NCI-H2029 treated with DMSO at 0.1 percent for 48 hours (cell line): Measurements from ENCODE around the gene TOM1.

ENCODE experiments used
- DNase-seq: peaks from one replicate; lab custom pipeline; 2025; lab: John Stamatoyannopoulos, UW

Gene TOM1

GRCh38 chr22:35307372-35307771 lies 7.7 kb downstream of the TOM1 start:
- DNase-seq: no peak

DNA sequence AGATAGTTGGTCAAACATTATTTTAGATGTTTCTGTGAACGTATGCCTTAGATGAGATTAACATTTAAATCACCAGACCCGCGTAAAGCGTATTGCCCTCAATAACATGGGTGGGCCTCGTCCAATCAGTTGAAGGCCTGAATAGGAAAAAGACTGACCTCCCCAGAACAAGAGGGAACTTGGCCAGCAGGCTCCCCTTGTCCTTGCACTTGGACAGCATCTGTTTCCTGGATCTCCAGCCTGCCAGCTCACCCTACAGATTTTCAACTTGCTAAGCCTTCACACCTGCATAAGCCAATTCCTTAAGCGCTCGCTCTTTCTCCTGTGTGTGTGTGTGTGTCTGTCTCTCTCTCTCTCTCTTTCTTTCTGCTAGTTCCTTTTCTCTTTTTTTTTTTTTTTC lies 8.2 kb downstream of the TOM1 start:
- DNase-seq: no peak

GRCh38 chr22:35308480-35309021 lies 8.9 kb downstream of the TOM1 start:
- DNase-seq: no peak

GRCh38 chr22:35310556-35311550 lies 11.2 kb downstream of the TOM1 start:
- DNase-seq: no peak

- DNase-seq: no peak
Measured at GRCh38 chr22:35311551-35311999, 11.9 kb downstream of the TOM1 start.

DNA sequence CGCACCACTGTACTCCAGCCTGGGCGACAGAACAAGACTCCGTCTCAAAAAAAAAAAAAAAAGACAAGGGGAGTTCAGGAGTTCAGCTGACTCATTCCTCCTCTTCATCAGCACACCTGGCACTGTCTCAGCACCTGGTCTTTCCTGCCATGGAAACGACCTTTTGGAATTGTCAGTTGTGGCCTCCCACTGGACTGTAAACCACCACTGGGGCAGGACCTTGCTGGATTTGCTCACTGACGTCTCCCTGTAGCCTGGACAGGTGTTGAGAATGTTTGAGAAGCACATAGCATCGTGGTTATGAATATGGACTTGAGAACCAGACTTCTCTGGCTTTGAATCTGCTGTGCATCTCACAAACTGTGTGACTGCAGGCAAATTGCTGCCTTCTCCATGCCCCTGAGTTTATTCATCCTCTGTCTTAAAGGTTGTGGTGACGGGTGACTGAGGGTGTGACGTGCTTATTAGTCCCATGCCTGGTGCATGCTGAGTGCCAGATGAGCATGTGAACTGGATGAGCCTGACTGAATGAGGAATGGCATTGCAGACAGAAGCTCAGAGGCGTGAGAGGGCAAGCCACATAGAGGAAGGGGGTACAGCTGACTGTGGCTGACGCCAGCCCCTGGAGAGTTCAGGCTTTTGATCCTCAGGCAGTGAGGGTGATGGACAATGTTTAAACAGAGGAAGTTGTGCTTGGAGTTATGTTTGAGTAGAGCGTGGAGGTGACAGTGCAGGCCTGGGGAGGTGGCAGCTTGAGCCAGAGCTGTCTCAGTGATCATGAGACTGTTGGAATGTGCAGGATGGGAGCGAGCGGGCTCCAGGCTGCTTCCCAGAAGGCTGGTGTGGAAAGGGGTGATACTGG lies 12.7 kb downstream of the TOM1 start:
- no peak for DNase-seq

DNA sequence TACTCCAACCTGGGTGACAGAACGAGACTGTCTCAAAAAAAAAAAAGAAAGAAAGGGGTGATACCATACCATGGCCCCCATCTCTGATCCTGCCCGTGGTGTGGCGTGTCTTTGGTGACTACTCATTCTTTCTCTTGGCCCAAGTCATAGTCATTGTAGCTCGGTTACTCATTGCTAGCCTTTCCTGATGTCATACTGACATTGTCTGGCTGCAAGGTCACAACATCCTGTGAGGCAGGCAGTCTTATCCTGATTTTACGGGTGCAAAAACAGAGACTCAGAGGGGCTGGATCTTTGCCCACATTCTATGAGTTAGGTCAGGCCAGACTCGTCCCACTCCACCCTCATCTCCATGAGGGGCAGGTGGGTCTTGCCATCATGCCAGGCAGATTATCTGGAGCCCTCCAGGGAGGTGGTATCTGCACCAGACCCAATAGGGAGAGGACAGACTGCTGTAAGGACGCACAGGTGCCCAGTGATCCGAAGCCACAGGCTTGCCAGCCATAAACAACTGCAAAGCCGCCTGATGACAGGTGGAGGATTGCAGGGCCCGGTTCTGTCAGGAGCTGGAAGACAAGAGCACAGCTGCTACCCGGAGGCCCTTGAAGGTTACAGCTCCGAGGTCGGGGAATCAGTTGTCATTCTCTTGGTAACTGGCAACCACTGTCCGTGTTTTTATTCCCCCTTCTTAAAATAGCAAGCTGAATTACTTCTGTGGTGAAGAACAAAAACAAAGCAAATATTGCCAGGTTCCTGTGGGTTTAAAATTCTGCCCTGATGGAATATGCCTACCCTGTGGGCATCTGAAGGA lies 13.8 kb downstream of the TOM1 start:
- DNase-seq: peak; percentile 88

DNA sequence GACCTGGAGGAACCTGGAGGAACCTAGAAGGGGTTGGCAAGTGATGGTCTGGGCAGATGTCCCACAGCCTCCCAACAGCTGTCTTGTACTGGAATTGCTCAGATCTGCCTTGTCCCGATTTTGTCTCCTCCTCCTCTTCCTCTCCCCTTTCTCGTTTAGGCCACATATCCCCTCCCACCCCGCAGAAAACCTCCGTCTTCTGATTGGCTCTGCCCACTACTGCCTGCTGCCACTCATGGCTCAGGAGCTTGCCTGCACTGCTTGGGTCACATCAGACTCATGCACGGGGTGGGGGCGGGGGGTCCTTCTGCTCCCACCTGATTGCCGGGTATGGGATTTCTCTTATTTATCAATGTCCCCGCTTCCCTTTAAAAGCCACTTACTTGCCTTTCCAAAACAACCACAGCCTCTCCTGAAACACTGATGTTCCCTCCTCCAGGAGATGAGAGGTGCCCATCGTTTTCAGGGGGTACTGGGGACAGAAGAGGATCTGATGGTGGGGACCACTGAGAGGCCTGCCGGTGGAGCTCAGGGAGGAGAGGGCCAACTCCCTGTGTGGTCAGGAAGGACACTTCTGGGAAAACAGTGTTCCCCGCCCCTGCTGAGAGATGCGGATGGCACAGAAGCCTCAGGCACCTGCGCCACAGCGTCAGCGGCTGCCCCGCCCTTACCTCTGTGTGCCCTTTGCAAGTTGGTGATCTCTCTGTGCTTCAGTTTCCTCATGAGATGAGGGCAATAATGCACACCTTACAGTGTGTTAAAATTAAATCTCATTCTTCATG lies 14.7 kb downstream of the TOM1 start:
- peak; percentile 52 for DNase-seq

- DNase-seq: no peak
Measured at GRCh38 chr22:35315141-35315854, 15.6 kb downstream of the TOM1 start.

DNA sequence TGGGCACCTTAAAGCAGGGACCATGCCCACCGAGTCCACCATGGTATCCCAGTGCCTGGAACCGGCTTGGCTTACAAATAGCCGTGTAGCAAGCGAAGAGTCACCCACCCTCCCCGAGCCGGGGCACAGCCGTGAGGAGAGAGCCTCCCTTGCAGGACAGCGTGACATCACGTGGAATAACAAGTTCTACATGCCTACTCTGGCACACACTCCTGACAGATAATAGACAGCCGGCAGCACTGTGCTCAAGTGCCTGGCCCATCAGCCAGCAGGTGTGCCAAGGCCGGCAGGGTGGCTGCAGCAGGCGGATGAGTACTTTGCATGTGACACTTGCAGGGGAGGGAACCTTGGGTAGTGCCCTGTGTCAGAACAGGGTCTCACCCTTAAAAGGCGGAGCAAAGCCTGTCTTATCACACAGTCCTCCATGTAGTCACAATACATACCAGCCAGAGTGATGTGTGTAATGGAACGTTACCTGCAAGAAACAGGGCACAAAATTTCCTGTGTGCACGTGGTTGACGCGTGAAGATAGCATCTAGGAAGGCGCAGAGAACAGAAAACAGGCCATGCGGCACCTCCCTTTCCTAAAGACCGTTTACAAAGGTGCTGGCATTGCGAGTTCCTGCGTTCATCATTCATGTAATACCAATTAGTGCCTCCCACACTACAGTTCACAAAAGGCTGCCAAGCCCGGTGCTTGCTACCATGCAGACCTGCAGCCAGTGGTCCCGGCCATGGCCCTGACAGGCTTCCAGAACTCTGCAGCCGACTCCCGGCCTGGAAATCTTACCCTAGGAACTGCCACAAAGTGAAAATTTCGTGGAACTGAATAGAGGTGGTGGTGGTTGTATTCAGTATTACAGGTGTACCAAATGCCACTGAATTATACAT lies 16.4 kb downstream of the TOM1 start:
- DNase-seq: peak; percentile 84

- no peak for DNase-seq
Measured at GRCh38 chr22:35316751-35317150, 17.1 kb downstream of the TOM1 start.

- no peak for DNase-seq
Measured at GRCh38 chr22:35317680-35318290, 18.1 kb downstream of the TOM1 start.

GRCh38 chr22:35318346-35319215 lies 18.9 kb downstream of the TOM1 start:
- no peak for DNase-seq

DNA sequence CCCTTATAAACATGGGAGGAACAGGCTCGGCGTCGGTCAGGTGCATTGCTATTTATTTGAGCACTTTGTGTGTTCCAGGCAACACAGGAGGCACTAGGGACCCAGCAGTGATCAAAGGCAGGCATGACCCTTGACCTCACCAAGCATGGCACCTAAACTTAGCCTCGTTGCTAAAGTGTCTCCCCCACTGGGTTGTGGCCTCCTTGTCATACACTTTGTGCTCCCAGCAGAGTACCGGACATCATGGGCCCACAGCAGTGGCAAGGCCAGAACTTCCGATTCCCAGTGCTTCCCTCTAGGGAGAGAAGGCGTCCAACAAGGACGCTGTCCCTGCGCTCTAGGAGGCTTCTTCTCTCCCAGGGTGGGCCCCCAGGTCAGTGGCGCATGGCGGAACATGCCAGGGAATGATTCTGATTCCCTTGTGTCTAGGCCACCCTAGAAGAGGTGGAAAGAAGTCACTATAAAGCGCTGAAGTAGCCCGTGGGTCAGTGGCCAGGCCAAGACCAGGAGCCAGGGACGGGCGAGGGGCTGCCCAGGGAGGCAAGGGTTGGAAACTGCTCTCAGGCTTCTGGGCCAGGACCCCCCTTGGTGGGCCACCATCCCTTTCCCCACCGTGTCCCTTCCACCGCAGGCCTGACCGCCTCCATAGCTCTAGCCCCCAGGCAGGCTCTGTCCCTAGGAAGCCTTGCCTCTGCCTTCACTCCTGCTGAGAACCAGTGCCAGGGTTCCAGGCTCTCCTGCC lies 19.7 kb downstream of the TOM1 start:
- DNase-seq: no peak

GRCh38 chr22:35322126-35322525 lies 22.4 kb downstream of the TOM1 start:
- no peak for DNase-seq

GRCh38 chr22:35322893-35323292 lies 23.2 kb downstream of the TOM1 start:
- DNase-seq: no peak

DNA sequence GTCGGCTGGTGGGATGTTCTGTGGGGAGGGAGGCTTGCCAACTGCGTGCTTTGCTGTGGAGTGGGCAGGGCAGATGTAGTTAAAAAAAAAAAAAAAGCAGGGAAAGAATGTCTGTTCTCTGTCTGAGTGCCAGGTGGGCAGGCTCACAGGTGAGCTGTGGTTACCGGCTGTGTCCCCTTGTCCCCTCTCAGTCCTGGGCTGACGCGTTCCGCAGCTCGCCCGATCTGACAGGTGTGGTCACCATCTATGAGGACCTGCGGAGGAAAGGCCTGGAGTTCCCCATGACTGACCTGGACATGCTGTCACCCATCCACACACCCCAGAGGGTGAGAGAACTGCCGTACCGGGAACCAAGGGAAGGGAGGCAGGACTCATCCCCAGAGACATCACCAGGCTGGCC lies 23.6 kb downstream of the TOM1 start:
- DNase-seq: no peak
